PC-9 (cell line): Measurements from ENCODE around the gene DPYSL4. TPM values are rescaled to one million over a fixed set of nuclear protein-coding genes. Genes with fewer than 3 reads are reported as not detected.
A peak's percentile ranks its signal among the peaks of the same experiment; 100 is the strongest.

Source experiments
- Bru-seq: library from RNA; stranded (reverse); fragments of 400-500 nt; gene quantifications from one replicate; lab custom pipeline; 2021; lab: Mats Ljungman, UMichigan
- BruChase-seq, 2 experiments: library from RNA; stranded (reverse); fragments of 400-500 nt; gene quantifications; one replicate each; lab custom pipeline; 2021; lab: Mats Ljungman, UMichigan
- BruUV-seq: library from RNA; stranded (reverse); fragments of 400-500 nt; replicated peaks from 2 replicates; lab custom pipeline; 2021; lab: Mats Ljungman, UMichigan
- CTCF ChIA-PET: fragments of 300-600 bp; sonication (Branson Sonifier 250); formaldehyde crosslinking; loops from one replicate; lab custom pipeline; 2022; ENCODE audit warnings: antibody characterized with exemption; lab: Charles Lee
- POLR2A ChIA-PET: fragments of 300-600 bp; sonication (Branson Sonifier 250); formaldehyde crosslinking; loops from one replicate; lab custom pipeline; 2022; ENCODE audit warnings: antibody characterized with exemption; ENCODE audit not compliant: unreplicated experiment; lab: Charles Lee
- DNase-seq, 2 experiments: peaks; one replicate each; pipeline versions ENCODE4 v3.0.0 to v3.0.0-alpha.2; 2015 to 2022; ENCODE audit warnings: mixed read lengths in 1 of 2
- H2AFZ ChIP-seq: fragments of 200-600 bp; sonication (generic); 2 replicates; pipeline ENCODE4 v1.8.1; 2017; ENCODE audit warnings: antibody characterized with exemption
- H3F3A ChIP-seq: fragments of 200-600 bp; sonication (generic); 2 replicates; pipeline ENCODE4 v1.8.1; 2017; ENCODE audit warnings: antibody characterized with exemption, mild to moderate bottlenecking, low read depth; ENCODE audit not compliant: insufficient read depth
- H3K27ac ChIP-seq: fragments of 200-600 bp; sonication (generic); 2 replicates; pipeline ENCODE4 v1.6.1; 2016; ENCODE audit warnings: mixed run types
- H3K27me3 ChIP-seq: fragments of 200-600 bp; sonication (generic); 2 replicates; pipeline ENCODE4 v1.6.1; 2016; ENCODE audit warnings: low read depth, mixed run types; ENCODE audit not compliant: insufficient read depth
- H3K36me3 ChIP-seq: fragments of 200-600 bp; sonication (generic); 2 replicates; pipeline ENCODE4 v1.6.1; 2016; ENCODE audit warnings: low read depth, mixed run types
- H3K4me1 ChIP-seq: fragments of 200-600 bp; sonication (generic); replicated peaks from 2 replicates; pipeline ENCODE4 v1.6.1; 2016; ENCODE audit warnings: mixed run types; ENCODE audit not compliant: insufficient read depth
- H3K4me2 ChIP-seq: fragments of 200-600 bp; sonication (generic); 2 replicates; pipeline ENCODE4 v1.6.1; 2017; ENCODE audit warnings: mixed run types
- H3K4me3 ChIP-seq: fragments of 200-600 bp; sonication (generic); 2 replicates; pipeline ENCODE4 v1.6.1; 2016; ENCODE audit warnings: mixed run types
- H3K79me2 ChIP-seq: fragments of 200-600 bp; sonication (generic); 2 replicates; pipeline ENCODE4 v1.6.1; 2017; ENCODE audit warnings: low read depth, mixed run types
- H3K9me2 ChIP-seq: fragments of 200-600 bp; sonication (generic); 2 replicates; pipeline ENCODE4 v1.8.1; 2017; ENCODE audit warnings: mild to moderate bottlenecking; ENCODE audit not compliant: insufficient read depth
- H3K9me3 ChIP-seq: fragments of 200-600 bp; sonication (generic); 2 replicates; pipeline ENCODE4 v1.8.1; 2016; ENCODE audit warnings: low read depth; ENCODE audit not compliant: insufficient read depth
- H4K20me1 ChIP-seq: fragments of 200-600 bp; sonication (generic); 2 replicates; pipeline ENCODE4 v1.8.1; 2017; ENCODE audit not compliant: insufficient read depth
- CTCF ChIP-seq: fragments of 200-600 bp; sonication (generic); conservative IDR thresholded peaks from 2 replicates; pipeline ENCODE4 v1.6.1; 2017; ENCODE audit warnings: mixed run types, antibody characterized with exemption, mild to moderate bottlenecking, moderate library complexity
- EZH2 ChIP-seq: fragments of 200-600 bp; sonication (generic); IDR thresholded peaks from 2 replicates; pipeline ENCODE4 v1.8.0; 2017; ENCODE audit warnings: antibody characterized with exemption, low read depth
- intact Hi-C: fragments of 100-400 bp; cut with micrococcal nuclease; formaldehyde crosslinking; loops from one replicate; pipeline ENCODE4 v1.10.0; 2022; ENCODE audit not compliant: unreplicated experiment
- long read RNA-seq: library from polyadenylated mRNA; stranded (forward); transcript quantifications from one replicate; pipeline ENCODE4 v2.0.0, GENCODE V29; 2022
- total RNA-seq: library from RNA; stranded (reverse); gene quantifications from 2 replicates; pipeline ENCODE4 v1.2.3, GENCODE V29; 2021

DPYSL4 gene
- total RNA-seq (2.8 and 4.8 TPM in 2 replicates), Bru-seq, nascent RNA (percentile 33 among the genes with signal in this experiment), BruChase-seq, experiment 1, labeled RNA remaining after a 2-hour chase (percentile 42 among the genes with signal in this experiment), BruChase-seq, experiment 2, labeled RNA remaining after a 6-hour chase (percentile 46 among the genes with signal in this experiment)
- long read RNA-seq, partial matches to known transcripts, result 0 of 1 reads
- long read RNA-seq, other reads (novel, unspliced or antisense), result 1 of 1 reads

GRCh38 chr10:132186488-132187429 lies at the start of gene DPYSL4:
TSS of gene DPYSL4 (plus strand) at chr10:132186948. CDS start at chr10:132187064, 116 bp downstream.
- H3K4me1 ChIP-seq, result no peaks in the 10 kb centered on the region
- no peak within 1 kb of the TSS for H3K4me2 ChIP-seq
- no peak for TF ChIP-seq EZH2
- TF ChIP-seq CTCF, result no peak
- POLR2A ChIA-PET, result no interaction called here
- no peaks in the 10 kb centered on the region for H3K9me2 ChIP-seq
- DNase-seq, result no peak
- no peaks in the 10 kb centered on the region for H3K79me2 ChIP-seq
- CTCF ChIA-PET, result no interaction called here
- H2AFZ ChIP-seq, result no peak within 1 kb of the TSS
- no peaks in the 10 kb centered on the region for H3K9me3 ChIP-seq
- H3K36me3 ChIP-seq, result no peaks in the 10 kb centered on the region
- H3K4me3 ChIP-seq, result no peak within 1 kb of the TSS
- H4K20me1 ChIP-seq, result no peaks in the 10 kb centered on the region
- no TSS peak for BruUV-seq
- no peaks in the 10 kb centered on the region for H3K27me3 ChIP-seq
- intact Hi-C loops, result no loop called here
- H3F3A ChIP-seq, result no peaks in the 10 kb centered on the region
- no peak within 1 kb of the TSS for H3K27ac ChIP-seq

- Histone ChIP-seq H3K4me1 (no peaks in the 10 kb centered on the region), H3K9me2 (no peaks in the 10 kb centered on the region), H3F3A (no peaks in the 10 kb centered on the region), H3K79me2 (no peaks in the 10 kb centered on the region), H3K9me3 (no peaks in the 10 kb centered on the region), H2AFZ (no peak overlapping the region), H3K27ac (no peak overlapping the region), H3K4me2 (no peak overlapping the region), H3K4me3 (no peak overlapping the region), H3K27me3 (no peaks in the 10 kb centered on the region), H3K36me3 (no peaks in the 10 kb centered on the region), H4K20me1 (no peaks in the 10 kb centered on the region)
- TF ChIP-seq EZH2 (no peak), CTCF (no peak)
- ChIA-PET POLR2A (no interaction called here), CTCF (no interaction called here)
- DNase-seq, result no peak
- intact Hi-C loops, result no loop called here
- no TSS peak for BruUV-seq
These were observed 49.4 kb upstream of the DPYSL4 start for GRCh38 chr10:132137111-132138072.

- TF ChIP-seq CTCF (no peak), EZH2 (no peak)
- CTCF ChIA-PET, result no interaction called here
- intact Hi-C loops, result no loop called here
These were observed 48.6 kb upstream of the DPYSL4 start for GRCh38 chr10:132138133-132138532.

More at GRCh38 chr10:132138133-132138532, 48.6 kb upstream of the DPYSL4 start:
- Histone ChIP-seq H3K27ac (no peak overlapping the region), H3K4me3 (no peak overlapping the region), H3K4me1 (no peaks in the 10 kb centered on the region), H3K9me3 (no peaks in the 10 kb centered on the region), H4K20me1 (no peaks in the 10 kb centered on the region), H3K9me2 (no peaks in the 10 kb centered on the region), H3F3A (no peaks in the 10 kb centered on the region), H3K27me3 (no peaks in the 10 kb centered on the region), H3K79me2 (no peaks in the 10 kb centered on the region), H3K36me3 (no peaks in the 10 kb centered on the region), H2AFZ (no peak overlapping the region), H3K4me2 (no peak overlapping the region)
- BruUV-seq, result no TSS peak
- DNase-seq, result no peak
- POLR2A ChIA-PET, result no interaction called here
